SU-DHL-6 (cell line): Measurements from ENCODE around the gene LCN9.

Experiments
- H2AFZ ChIP-seq: fragments of 200-600 bp; sonication (generic); 2 replicates; pipeline ENCODE4 v1.6.1; 2014; ENCODE audit warnings: low read depth, mild to moderate bottlenecking, moderate library complexity, mixed read lengths, antibody characterized with exemption, low read length; ENCODE audit not compliant: severe bottlenecking
- H3F3A ChIP-seq: fragments of 200-600 bp; shearing (Covaris generic); 2 replicates; pipeline ENCODE4 v1.6.0; 2016; ENCODE audit warnings: antibody characterized with exemption, mild to moderate bottlenecking; ENCODE audit not compliant: insufficient read depth
- H3K27ac ChIP-seq: fragments of 200-600 bp; sonication (generic); 2 replicates; pipeline ENCODE4 v1.5.1; 2016; ENCODE audit warnings: low read depth, mild to moderate bottlenecking, low read length, moderate library complexity, mixed read lengths
- H3K27me3 ChIP-seq: fragments of 200-600 bp; sonication (generic), shearing (Covaris generic); 2 replicates; pipeline ENCODE4 v1.6.0; 2014; ENCODE audit warnings: mild to moderate bottlenecking, low read length
- H3K36me3 ChIP-seq: fragments of 200-600 bp; sonication (generic); 2 replicates; pipeline ENCODE4 v1.6.1; 2014; ENCODE audit warnings: mild to moderate bottlenecking, low read length, mixed read lengths
- H3K4me2 ChIP-seq: fragments of 300-600, 200-600 bp; shearing (Covaris generic), sonication (generic); 2 replicates; pipeline ENCODE4 v1.6.0; 2014; ENCODE audit warnings: low read length, low read depth, mild to moderate bottlenecking; ENCODE audit not compliant: poor library complexity, severe bottlenecking
- H3K4me3 ChIP-seq: fragments of 200-600 bp; sonication (generic); 2 replicates; pipeline ENCODE4 v1.5.1; 2014; ENCODE audit warnings: antibody characterized with exemption, low read length, mild to moderate bottlenecking, mixed read lengths; ENCODE audit not compliant: insufficient read depth, poor library complexity, severe bottlenecking
- H3K79me2 ChIP-seq: fragments of 200-600 bp; sonication (generic); 2 replicates; pipeline ENCODE4 v1.6.1; 2014; ENCODE audit warnings: mild to moderate bottlenecking, low read length, moderate library complexity; ENCODE audit not compliant: insufficient read depth
- H3K9ac ChIP-seq: fragments of 200-600 bp; sonication (generic); 2 replicates; pipeline ENCODE4 v1.7.0; 2014; ENCODE audit warnings: mild to moderate bottlenecking, low read length
- H3K9me2 ChIP-seq: fragments of 200-600 bp; sonication (generic); replicated peaks from 2 replicates; pipeline ENCODE4 v1.6.1; 2014; ENCODE audit warnings: low read length; ENCODE audit not compliant: insufficient read depth
- H3K9me3 ChIP-seq: fragments of 200-600 bp; sonication (generic); 2 replicates; pipeline ENCODE4 v1.6.1; 2014; ENCODE audit warnings: low read length, mixed read lengths; ENCODE audit not compliant: insufficient read depth
- H4K20me1 ChIP-seq: fragments of 200-600 bp; sonication (generic); 2 replicates; pipeline ENCODE4 v1.6.1; 2014; ENCODE audit warnings: low read depth, mild to moderate bottlenecking, antibody characterized with exemption, low read length, moderate library complexity, mixed read lengths
- CTCF ChIP-seq: fragments of 200-600 bp; sonication (generic); IDR thresholded peaks from one replicate; pipeline ENCODE4 v1.5.1; 2017; ENCODE audit warnings: antibody characterized with exemption, mild to moderate bottlenecking, low read length, moderate library complexity; ENCODE audit not compliant: insufficient read depth, poor library complexity, severe bottlenecking
- EZH2phosphoT487 ChIP-seq: fragments of 200-600 bp; sonication (generic), shearing (Covaris generic); conservative IDR thresholded peaks from 2 replicates; pipeline ENCODE4 v1.6.1; 2018; ENCODE audit warnings: mild to moderate bottlenecking, antibody characterized with exemption, low read length, moderate library complexity, mixed read lengths

Gene LCN9

GRCh38 chr9:135712613-135713295 is 49.6 kb downstream of the LCN9 start:
- no peak overlapping the region for H3K27ac ChIP-seq

DNA sequence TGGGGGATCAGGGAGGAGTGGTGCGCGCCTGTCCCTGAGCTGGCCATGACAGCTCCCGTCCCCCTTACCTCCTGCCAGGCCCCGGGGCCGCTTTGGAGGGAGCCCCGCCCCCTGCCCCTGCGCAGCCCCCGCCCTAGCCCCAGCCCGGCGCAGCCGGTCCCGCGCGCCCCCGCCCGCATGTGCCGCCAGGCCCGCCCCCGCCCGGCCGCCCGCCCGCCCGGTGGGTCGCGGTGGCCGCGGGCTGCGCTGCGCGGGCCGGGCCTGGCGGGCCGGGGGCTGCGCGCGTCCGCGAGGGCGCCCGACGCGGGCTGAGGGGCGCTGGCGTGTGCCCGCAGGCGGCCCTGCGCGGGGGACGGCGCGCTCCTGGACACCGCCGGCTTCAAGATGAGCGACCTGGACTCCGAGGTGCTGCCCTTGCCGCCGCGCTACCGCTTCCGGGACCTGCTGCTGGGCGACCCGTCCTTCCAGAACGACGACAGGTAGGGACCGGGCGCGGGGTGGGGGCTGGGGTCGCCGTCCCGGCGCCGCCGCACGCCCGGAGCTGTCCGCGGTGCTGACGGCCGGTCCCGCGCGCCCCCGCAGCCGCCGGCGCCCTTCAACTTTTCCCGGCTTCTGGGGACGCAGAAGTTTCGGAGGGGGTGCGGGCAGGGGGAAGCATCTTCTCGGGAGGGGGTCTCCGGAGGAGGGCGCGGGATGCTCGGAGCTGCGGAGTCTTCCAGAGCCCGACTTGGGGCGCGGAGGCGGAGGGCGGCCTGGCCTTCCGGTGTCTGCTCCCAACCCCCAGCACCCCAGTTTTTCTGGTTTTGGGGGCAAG is 51.3 kb downstream of the LCN9 start:
- Histone ChIP-seq H3K9ac (no peak overlapping the region), H3K9me2 (no peaks in the 10 kb centered on the region), H3K27me3 (no peaks in the 10 kb centered on the region), H3F3A (no peaks in the 10 kb centered on the region), H3K36me3 (no peaks in the 10 kb centered on the region), H4K20me1 (no peaks in the 10 kb centered on the region), H3K4me2 (no peak overlapping the region), H2AFZ (no peak overlapping the region), H3K79me2 (no peaks in the 10 kb centered on the region), H3K9me3 (no peaks in the 10 kb centered on the region), H3K4me3 (no peak overlapping the region), H3K27ac (no peak overlapping the region)
- TF ChIP-seq EZH2phosphoT487 = no peak
- TF ChIP-seq CTCF = no peak

More at GRCh38 chr9:135712613-135713295, 49.6 kb downstream of the LCN9 start:
- Histone ChIP-seq H4K20me1 (no peaks in the 10 kb centered on the region), H3K9me3 (no peaks in the 10 kb centered on the region), H3K79me2 (no peaks in the 10 kb centered on the region), H2AFZ (no peak overlapping the region), H3K9ac (no peak overlapping the region), H3K36me3 (no peaks in the 10 kb centered on the region), H3K9me2 (no peaks in the 10 kb centered on the region), H3F3A (no peaks in the 10 kb centered on the region), H3K4me2 (no peak overlapping the region), H3K4me3 (no peak overlapping the region), H3K27me3 (no peaks in the 10 kb centered on the region)
- no peak for TF ChIP-seq CTCF
- TF ChIP-seq EZH2phosphoT487 = no peak

GRCh38 chr9:135715056-135715595 is 52.0 kb downstream of the LCN9 start:
- Histone ChIP-seq H3K27me3 (no peaks in the 10 kb centered on the region), H3K4me3 (no peak overlapping the region)

More at GRCh38 chr9:135715056-135715595, 52.0 kb downstream of the LCN9 start:
- Histone ChIP-seq H3K9ac (no peak overlapping the region), H3K27ac (no peak overlapping the region), H4K20me1 (no peaks in the 10 kb centered on the region), H3K9me2 (no peaks in the 10 kb centered on the region), H3F3A (no peaks in the 10 kb centered on the region), H3K4me2 (no peak overlapping the region), H2AFZ (no peak overlapping the region), H3K9me3 (no peaks in the 10 kb centered on the region), H3K36me3 (no peaks in the 10 kb centered on the region), H3K79me2 (no peaks in the 10 kb centered on the region)
- TF ChIP-seq CTCF = no peak
- TF ChIP-seq EZH2phosphoT487 = no peak
